H1 (cell line): ENCODE measurements around the gene INTS15. TPM values are rescaled to one million over a fixed set of nuclear protein-coding genes. Genes with fewer than 3 reads are reported as not detected.

Experiments
- CTCF ChIA-PET: fragments of 300-600 bp; sonication (Branson Sonifier 250); formaldehyde crosslinking; loops from one replicate; lab custom pipeline; 2021; ENCODE audit not compliant: partially characterized antibody; lab: Charles Lee
- POLR2A ChIA-PET: fragments of 300-600 bp; sonication (Branson Sonifier 250); formaldehyde crosslinking; loops from one replicate; lab custom pipeline; 2021; ENCODE audit warnings: inconsistent platforms; ENCODE audit not compliant: partially characterized antibody; lab: Charles Lee
- DNase-seq, 2 experiments: peaks; one replicate each; pipeline versions ENCODE4 v3.0.0 to v3.0.0-alpha.2; 2010 to 2022; ENCODE audit warnings: low spot score in 2 of 2, low read depth in 1 of 2, mixed read lengths in 1 of 2
- FAIRE-seq: peaks from 2 replicates; lab custom pipeline; 2011; peaks lifted over from hg19 to GRCh38; lab: Jason Lieb, UNC
- H2AFZ ChIP-seq: 2 replicates; pipeline ENCODE4 v1.8.1; 2012; ENCODE audit warnings: low read length, inconsistent platforms
- H2AK5ac ChIP-seq: 2 replicates; pipeline ENCODE4 v1.6.1; 2013; ENCODE audit warnings: low read depth, low read length
- H2BK120ac ChIP-seq: replicated peaks from 2 replicates; pipeline ENCODE3; 2013; ENCODE audit warnings: low read depth, low read length, inconsistent platforms
- H2BK12ac ChIP-seq: 2 replicates; pipeline ENCODE4 v1.6.1; 2013; ENCODE audit warnings: low read depth, low read length
- H2BK15ac ChIP-seq: 2 replicates; pipeline ENCODE4 v1.6.1; 2013; ENCODE audit warnings: low read length
- H2BK20ac ChIP-seq: 2 replicates; pipeline ENCODE4 v1.6.1; 2013; ENCODE audit warnings: low read length
- H2BK5ac ChIP-seq: 2 replicates; pipeline ENCODE4 v1.6.1; 2013; ENCODE audit warnings: low read depth, low read length
- H3K14ac ChIP-seq: 2 replicates; pipeline ENCODE4 v1.6.1; 2013; ENCODE audit warnings: inconsistent platforms; ENCODE audit not compliant: insufficient read length
- H3K18ac ChIP-seq: 2 replicates; pipeline ENCODE4 v1.6.1; 2013; ENCODE audit warnings: low read length; ENCODE audit errors: extremely low read depth
- H3K23ac ChIP-seq: 2 replicates; pipeline ENCODE4 v1.6.1; 2013; ENCODE audit warnings: inconsistent platforms; ENCODE audit not compliant: insufficient read length
- H3K23me2 ChIP-seq: 2 replicates; pipeline ENCODE4 v1.6.1; 2013; ENCODE audit warnings: low read depth, low read length
- H3K27ac ChIP-seq: 2 replicates; pipeline ENCODE4 v1.6.1; 2011; ENCODE audit warnings: low read depth, low read length, inconsistent platforms
- H3K27me3 ChIP-seq, 4 experiments: replicated peaks in 1 of 4; 1 replicate in 1 of 4; 2 replicates in 3 of 4; pipeline versions ENCODE4 v1.6.1 to v1.8.1; 2011 to 2013; ENCODE audit warnings: low read length in 3 of 4, mild to moderate bottlenecking in 3 of 4, inconsistent platforms in 2 of 4, mixed read lengths in 2 of 4, moderate library complexity in 1 of 4; ENCODE audit not compliant: control insufficient read depth in 3 of 4, insufficient read depth in 3 of 4; ENCODE audit errors: extremely low read depth in 1 of 4
- H3K36me3 ChIP-seq, 4 experiments: 2 replicates each; pipeline versions ENCODE4 v1.6.1 to v1.8.1; 2011 to 2013; ENCODE audit warnings: mild to moderate bottlenecking in 4 of 4, low read length in 3 of 4, moderate library complexity in 2 of 4, control low read depth in 1 of 4, inconsistent platforms in 1 of 4; ENCODE audit not compliant: insufficient read depth in 4 of 4, control insufficient read depth in 2 of 4
- H3K4ac ChIP-seq: replicated peaks from 2 replicates; pipeline ENCODE3; 2013; ENCODE audit warnings: low read length, low read depth, mixed read lengths, inconsistent platforms; ENCODE audit not compliant: insufficient read length
- H3K4me1 ChIP-seq, 4 experiments: replicated peaks in 1 of 4; 1 replicate in 1 of 4; 2 replicates in 3 of 4; pipeline versions ENCODE4 v1.6.1 to v1.8.1; 2011 to 2013; ENCODE audit warnings: low read length in 3 of 4, inconsistent platforms in 2 of 4, mixed read lengths in 1 of 4; ENCODE audit not compliant: insufficient read depth in 4 of 4, control insufficient read depth in 3 of 4
- H3K4me2 ChIP-seq, 2 experiments: 2 replicates each; pipeline versions ENCODE4 v1.6.1 to v1.8.1; 2011 to 2013; ENCODE audit warnings: low read depth in 2 of 2, low read length in 2 of 2, control low read depth in 1 of 2, inconsistent platforms in 1 of 2, mild to moderate bottlenecking in 1 of 2; ENCODE audit not compliant: insufficient read depth in 1 of 2
- H3K4me3 ChIP-seq, 4 experiments: fragments of 200-600, 300-600 bp in 1 of 4; sonication (generic), shearing (Covaris generic), sonication (Bioruptor Twin) in 1 of 4; 2 replicates each; pipeline versions ENCODE4 v1.5.1 to v1.8.1; 2011 to 2016; ENCODE audit warnings: low read length in 4 of 4, low read depth in 3 of 4, control low read depth in 2 of 4, inconsistent platforms in 2 of 4, mild to moderate bottlenecking in 2 of 4, mixed read lengths in 1 of 4, moderate library complexity in 1 of 4; ENCODE audit not compliant: insufficient read depth in 2 of 4; ENCODE audit errors: extremely low read depth in 1 of 4
- H3K56ac ChIP-seq: replicated peaks from 2 replicates; pipeline ENCODE3; 2013; ENCODE audit warnings: low read depth, mild to moderate bottlenecking, mixed read lengths, low read length, inconsistent platforms; ENCODE audit not compliant: insufficient read length
- H3K79me1 ChIP-seq: 2 replicates; pipeline ENCODE4 v1.6.1; 2013; ENCODE audit warnings: low read depth, low read length, control low read depth
- H3K79me2 ChIP-seq, 2 experiments: 2 replicates each; pipeline versions ENCODE4 v1.6.1 to v1.8.1; 2012 to 2013; ENCODE audit warnings: low read length in 2 of 2, mild to moderate bottlenecking in 2 of 2, inconsistent platforms in 1 of 2; ENCODE audit not compliant: insufficient read depth in 2 of 2, control insufficient read depth in 1 of 2
- H3K9ac ChIP-seq, 4 experiments: replicated peaks in 1 of 4; 1 replicate in 1 of 4; 2 replicates in 3 of 4; pipeline versions ENCODE4 v1.6.1 to v1.8.1; 2011 to 2013; ENCODE audit warnings: low read depth in 3 of 4, low read length in 3 of 4, control low read depth in 2 of 4, mild to moderate bottlenecking in 2 of 4, moderate library complexity in 2 of 4, inconsistent platforms in 1 of 4; ENCODE audit errors: extremely low read depth in 1 of 4
- H3K9me3 ChIP-seq, 2 experiments: 2 replicates each; pipeline versions ENCODE4 v1.6.1 to v1.8.1; 2012 to 2013; ENCODE audit warnings: mild to moderate bottlenecking in 2 of 2, moderate library complexity in 2 of 2, control low read depth in 1 of 2, inconsistent platforms in 1 of 2, low read depth in 1 of 2, low read length in 1 of 2, mixed read lengths in 1 of 2; ENCODE audit not compliant: insufficient read depth in 2 of 2
- H4K20me1 ChIP-seq, 2 experiments: replicated peaks in 1 of 2; 2 replicates each; pipeline versions ENCODE3 to v1.8.1; 2011 to 2013; ENCODE audit warnings: inconsistent platforms in 2 of 2, low read length in 2 of 2, mild to moderate bottlenecking in 1 of 2; ENCODE audit not compliant: insufficient read depth in 2 of 2, control insufficient read depth in 1 of 2
- H4K5ac ChIP-seq: 2 replicates; pipeline ENCODE4 v1.6.1; 2013; ENCODE audit warnings: low read length, low read depth, mixed read lengths, inconsistent platforms; ENCODE audit not compliant: insufficient read length
- H4K8ac ChIP-seq: 2 replicates; pipeline ENCODE4 v1.8.0; 2013; ENCODE audit warnings: mild to moderate bottlenecking, moderate library complexity, low read length, inconsistent platforms; ENCODE audit not compliant: insufficient read depth; ENCODE audit errors: extremely low read depth
- H4K91ac ChIP-seq: replicated peaks from 2 replicates; pipeline ENCODE3; 2013; ENCODE audit warnings: low read length, mixed read lengths, inconsistent platforms; ENCODE audit not compliant: insufficient read length
- BRCA1 ChIP-seq: IDR thresholded peaks from 2 replicates; pipeline ENCODE4 v1.6.1; 2012; ENCODE audit warnings: low read depth, low read length, improper control_type of control experiment
- GABPA ChIP-seq: IDR thresholded peaks from 2 replicates; pipeline ENCODE4 v1.6.1; 2011; ENCODE audit warnings: mild to moderate bottlenecking, low read length, moderate library complexity, borderline replicate concordance; ENCODE audit not compliant: insufficient read depth
- KDM1A ChIP-seq: fragments of 200-600, 300-600 bp; sonication (generic); IDR thresholded peaks from 2 replicates; pipeline ENCODE4 v1.7.1; 2016; ENCODE audit warnings: mild to moderate bottlenecking, low read length, borderline replicate concordance
- NANOG ChIP-seq: IDR thresholded peaks from 2 replicates; pipeline ENCODE4 v1.6.1; 2011; ENCODE audit warnings: low read length, low read depth, mild to moderate bottlenecking, inconsistent platforms; ENCODE audit not compliant: insufficient read depth, poor library complexity, severe bottlenecking
- PHF8 ChIP-seq: fragments of 200-600 bp; sonication (generic); conservative IDR thresholded peaks from 2 replicates; pipeline ENCODE4 v1.7.1; 2012; ENCODE audit warnings: low read depth, mild to moderate bottlenecking, inconsistent platforms, low read length, moderate library complexity
- POU5F1 ChIP-seq: IDR thresholded peaks from 2 replicates; pipeline ENCODE4 v1.6.1; 2011; ENCODE audit warnings: low read depth, mild to moderate bottlenecking, low read length, moderate library complexity
- SRF ChIP-seq: IDR thresholded peaks from 2 replicates; pipeline ENCODE4 v1.6.1; 2011; ENCODE audit warnings: mild to moderate bottlenecking, low read depth, low read length, moderate library complexity
- TAF1 ChIP-seq: IDR thresholded peaks from 2 replicates; pipeline ENCODE4 v1.6.1; 2011; ENCODE audit warnings: mild to moderate bottlenecking, low read depth, low read length
- TCF12 ChIP-seq: IDR thresholded peaks from 2 replicates; pipeline ENCODE4 v1.6.1; 2011; ENCODE audit warnings: low read depth, mild to moderate bottlenecking, low read length
- WGBS, 2 experiments: shearing (Covaris generic) in 1 of 2; methylation state at CpG; one replicate each; pipeline versions ENCODE4 v1.1.6 to v1.1.7; 2013 to 2015; ENCODE audit warnings: low lambda C conversion rate in 2 of 2, mixed read lengths in 2 of 2, inconsistent platforms in 1 of 2, low coverage in 1 of 2, missing lambda C conversion rate in 1 of 2; ENCODE audit not compliant: insufficient replicate concordance in 2 of 2, insufficient coverage in 1 of 2, insufficient read length in 1 of 2; ENCODE audit errors: extremely low coverage in 1 of 2, missing lambda C conversion rate in 1 of 2; 5-methylcytosine and 5-hydroxymethylcytosine counted together
- polyA plus RNA-seq, 7 experiments: library from polyadenylated mRNA; depleted of rRNA in 3 of 7; stranded (reverse) in 5 of 7; unstranded in 2 of 7; fragments of >200 nt in 5 of 7; fragments of 200-250 nt in 2 of 7; gene quantifications; 1 replicate in 5 of 7; 2 replicates in 1 of 7; 4 replicates in 1 of 7; pipeline versions ENCODE4 v1.2.1 to v1.2.3, GENCODE V29; 2011 to 2013; ENCODE audit warnings: missing spikeins in 2 of 7, mixed read lengths in 2 of 7
- total RNA-seq: library from RNA; stranded (reverse); fragmentation: NEBNext Ultra II Directional; extraction: Animal tissue kit (Norgen Biotek cat#: 25700); gene quantifications from 2 replicates; pipeline ENCODE4 v1.2.1, GENCODE V29; 2021
- TF ChIP-seq, protein P1 (sequence below): IDR thresholded peaks from 2 replicates; pipeline ENCODE4 v1.6.1; 2011; ENCODE audit warnings: low read depth, mild to moderate bottlenecking, low read length; ENCODE audit not compliant: insufficient read depth

Gene INTS15
- total and polyA plus RNA-seq, 2 of the 8 experiments (the other 6 are each of a cell fraction or from before 2014, with no cell fraction given), result 23.0 to 25.7 TPM

DNA sequence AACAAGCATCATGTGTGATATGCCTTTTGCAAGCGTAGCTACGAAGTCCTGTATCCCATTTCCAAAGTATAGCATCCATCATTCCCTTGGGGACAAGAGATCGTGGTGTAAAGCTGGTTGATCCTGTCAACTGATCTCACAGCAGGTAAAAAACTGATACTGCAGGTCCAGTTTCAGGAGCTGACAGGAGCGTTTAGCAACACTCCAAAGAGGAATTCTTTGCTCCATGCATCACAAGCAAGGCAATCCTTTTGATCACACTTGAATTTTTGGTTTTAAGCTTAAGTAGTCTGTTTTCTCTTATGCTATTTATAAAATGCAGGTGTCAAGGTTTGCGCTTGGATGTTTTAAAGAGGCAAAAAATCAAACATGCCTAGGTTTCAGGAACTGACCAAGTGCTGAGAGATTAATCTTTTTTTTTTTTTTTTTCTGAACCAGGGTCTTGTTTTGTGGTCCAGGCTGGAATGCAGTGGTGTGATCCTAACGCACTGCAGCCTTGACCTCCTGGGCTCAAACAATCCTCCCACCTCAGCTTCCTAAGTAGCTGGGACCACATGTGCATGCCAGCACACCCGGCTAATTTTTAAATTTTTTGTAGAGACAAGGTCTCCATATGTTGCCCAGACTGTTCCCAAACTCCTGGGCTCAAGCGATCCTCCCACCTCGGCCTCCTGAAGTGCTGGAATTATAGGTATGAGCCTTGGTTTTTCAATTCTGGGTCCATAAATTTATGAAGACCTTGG lies 14.4 kb upstream of the INTS15 start:
- H4K20me1 ChIP-seq, result no peaks in the 10 kb centered on the region
- WGBS, 2 experiments, result 85% methylated on average over 9 of the region's 9 CpGs; no CpG with 5 or more reads in 1 of the 2 experiments
- no peak overlapping the region for H2AK5ac ChIP-seq
- H3K4me3 ChIP-seq, result no peak overlapping the region
- no peaks in the 10 kb centered on the region for H3K27me3 ChIP-seq
- H4K5ac ChIP-seq, result no peak overlapping the region
- no peak overlapping the region for H4K8ac ChIP-seq
- POLR2A ChIA-PET, result interaction anchor here (0.6 to 3.5 kb wide), 6 partner anchors 10 to 60 kb away, joined by 3 to 25 read pairs (median 3); partner anchors contain the start of gene INTS15
- no peak overlapping the region for H2BK15ac ChIP-seq
- H2BK120ac ChIP-seq, result no peak overlapping the region
- peaks cover 0 to 3% (median under 1%) of the 10 kb centered on the region in 4 experiments; a peak in 2 of 8 replicates for H3K36me3 ChIP-seq
- H3K79me1 ChIP-seq, result no peaks in the 10 kb centered on the region
- no peak overlapping the region for H3K9ac ChIP-seq
- no peak overlapping the region for H3K23ac ChIP-seq
- no peak for TF ChIP-seq TCF12
- TF ChIP-seq PHF8, result no peak
- TF ChIP-seq POU5F1, result no peak
- no peak for TF ChIP-seq GABPA
- TF ChIP-seq TAF1, result no peak
- TF ChIP-seq SRF, result no peak
- TF ChIP-seq BRCA1, result no peak
- TF ChIP-seq, protein P1, sequence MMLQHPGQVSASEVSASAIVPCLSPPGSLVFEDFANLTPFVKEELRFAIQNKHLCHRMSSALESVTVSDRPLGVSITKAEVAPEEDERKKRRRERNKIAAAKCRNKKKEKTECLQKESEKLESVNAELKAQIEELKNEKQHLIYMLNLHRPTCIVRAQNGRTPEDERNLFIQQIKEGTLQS, result no peak
- TF ChIP-seq NANOG, result no peak
- TF ChIP-seq KDM1A, result no peak
- H3K4me1 ChIP-seq, result no peaks in the 10 kb centered on the region
- no peak overlapping the region for H3K14ac ChIP-seq
- CTCF ChIA-PET, result interaction anchor here (0.8 to 8.7 kb wide), 8 partner anchors 8 to 1081 kb away, joined by 3 to 63 read pairs (median 10); partner anchors contain the start of gene INTS15
- no peak overlapping the region for H3K4me2 ChIP-seq
- no peaks in the 10 kb centered on the region for H3K9me3 ChIP-seq
- FAIRE-seq (no peak), DNase-seq (no peak)
- H3K79me2 ChIP-seq, result no peaks in the 10 kb centered on the region
- H2BK12ac ChIP-seq, result no peak overlapping the region; the same call in 1 of the 2 replicates
- H3K23me2 ChIP-seq, result no peaks in the 10 kb centered on the region; the same call in 1 of the 2 replicates
- H2AFZ ChIP-seq, result no peak overlapping the region
- no peak overlapping the region for H2BK5ac ChIP-seq
- H3K18ac ChIP-seq, result no peak overlapping the region
- no peak overlapping the region for H3K27ac ChIP-seq
- H3K56ac ChIP-seq, result no peak overlapping the region
- H2BK20ac ChIP-seq, result no peak overlapping the region
- H4K91ac ChIP-seq, result no peak overlapping the region
- H3K4ac ChIP-seq, result no peak overlapping the region
